Stimulated activated CD4-positive, alpha-beta T cell treated with anti-CD3 and anti-CD28 coated beads, TNF-alpha, amount 100 ng/mL, for 4 hours (primary cell): Measurements from ENCODE around the gene LAMB2.

Experiments used
- DNase-seq, 3 experiments: peaks; one replicate each; pipeline ENCODE4 v3.0.0-alpha.2; 2020; ENCODE audit warnings: low read depth in 3 of 3

LAMB2 gene

DNA sequence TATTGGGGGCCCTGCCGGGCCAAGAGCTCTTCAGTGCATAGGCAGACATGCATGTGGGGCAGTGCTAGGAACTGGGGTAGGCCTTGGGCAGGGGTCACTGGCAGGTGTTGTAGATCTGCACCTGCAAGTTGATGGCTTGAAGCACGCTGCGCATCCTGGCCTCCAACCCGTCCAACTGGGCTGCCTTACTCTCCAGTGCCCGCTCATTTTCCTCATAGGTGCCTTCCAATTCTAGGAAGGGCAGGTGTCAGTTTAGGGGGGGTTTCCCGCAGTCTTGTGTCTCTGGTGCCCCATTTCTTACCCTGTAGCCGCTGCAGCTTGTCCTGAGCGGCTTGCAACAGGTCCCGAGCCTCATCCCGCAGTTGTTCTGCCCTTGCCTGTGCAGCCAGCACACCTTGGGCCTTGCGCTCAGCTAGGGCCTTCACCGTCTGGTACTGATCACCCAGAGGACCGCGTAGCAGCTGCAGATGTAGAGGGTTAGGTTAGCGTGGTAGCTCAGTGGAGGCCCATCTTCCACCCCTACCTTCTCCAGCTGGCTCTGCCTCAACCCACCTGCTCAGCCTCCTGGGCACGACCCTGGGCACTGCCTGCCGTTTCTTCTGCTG lies 11.6 kb downstream of the LAMB2 start:
- no peak for DNase-seq

DNA sequence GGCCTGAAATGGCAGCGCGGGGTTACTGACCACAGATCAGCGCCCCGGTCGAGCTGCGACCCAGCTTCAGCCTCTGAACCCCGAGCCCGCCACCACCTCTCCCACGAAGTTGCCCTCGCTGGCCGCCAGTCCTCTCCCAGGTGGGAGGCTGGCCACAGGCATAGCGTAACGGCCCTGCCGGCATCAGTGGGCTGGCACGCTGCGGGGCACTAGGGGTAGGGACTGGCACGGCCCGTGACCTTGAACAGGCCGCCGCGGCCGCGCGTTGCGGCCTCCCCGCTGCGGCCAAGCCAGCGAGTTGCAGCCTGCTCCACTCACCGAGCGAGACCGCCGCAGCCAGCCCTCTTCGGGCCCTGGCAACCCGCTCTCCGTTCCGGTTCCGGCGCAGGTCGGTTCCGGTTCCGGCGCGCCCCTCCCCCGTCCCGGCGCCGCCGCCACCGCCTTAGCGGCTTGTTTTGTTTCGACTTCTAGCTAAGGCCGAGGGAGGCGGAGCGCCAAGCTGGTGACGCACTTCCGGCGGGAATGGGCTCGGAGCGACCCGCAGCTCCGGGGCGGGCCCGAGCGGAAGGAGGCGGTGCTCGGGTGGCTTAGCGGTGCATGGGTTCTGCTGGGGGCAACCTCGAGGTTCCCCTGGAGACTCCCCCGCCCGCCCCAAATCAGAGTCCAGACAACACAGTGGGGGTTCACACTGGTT lies 12.3 kb downstream of the LAMB2 start, which contains the start of gene USP19:
TSS of gene USP19 (minus strand) at position 386 of the 694 bp plus-strand sequence. CDS start 1,678 bp downstream, outside the sequence.
- peak; percentile 86 to 91 (median 90) for DNase-seq

DNA sequence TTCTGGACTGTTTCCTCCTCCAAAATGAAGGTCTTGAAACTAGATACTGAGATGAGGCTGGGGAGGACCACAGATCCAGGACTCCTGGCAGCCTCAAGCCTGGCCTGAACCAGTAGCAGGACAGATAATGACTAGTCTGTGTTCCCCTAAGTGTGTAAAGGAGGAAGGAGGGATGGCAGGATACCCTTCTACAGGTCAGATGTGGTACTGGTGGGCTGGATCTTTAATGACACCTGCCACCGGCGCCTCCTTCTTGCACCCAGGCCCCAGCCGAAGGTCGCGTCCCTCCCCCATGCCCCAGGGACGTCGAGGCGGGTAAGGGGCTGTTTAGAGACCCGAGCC lies 12.8 kb downstream of the LAMB2 start:
- DNase-seq, result no peak

DNA sequence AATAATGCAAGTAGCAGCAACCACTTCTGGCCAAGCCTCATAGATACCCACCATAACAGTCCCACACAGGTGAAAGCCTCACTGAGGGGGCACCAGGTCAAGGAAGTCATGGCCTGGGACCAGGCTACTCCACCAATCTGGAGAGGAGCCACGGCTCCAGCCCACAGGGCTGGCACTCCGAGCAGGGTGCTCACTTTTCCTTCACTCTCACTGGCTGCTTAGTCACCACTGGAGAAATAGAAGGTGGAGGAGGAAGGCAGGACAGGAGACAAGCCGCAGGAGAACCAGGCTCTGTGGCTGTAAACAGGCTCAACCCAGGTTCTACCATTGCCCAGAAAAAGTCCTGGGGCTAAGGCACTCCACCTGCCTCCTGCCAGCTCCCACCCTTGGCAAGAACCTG lies 13.4 kb downstream of the LAMB2 start:
- no peak for DNase-seq

DNA sequence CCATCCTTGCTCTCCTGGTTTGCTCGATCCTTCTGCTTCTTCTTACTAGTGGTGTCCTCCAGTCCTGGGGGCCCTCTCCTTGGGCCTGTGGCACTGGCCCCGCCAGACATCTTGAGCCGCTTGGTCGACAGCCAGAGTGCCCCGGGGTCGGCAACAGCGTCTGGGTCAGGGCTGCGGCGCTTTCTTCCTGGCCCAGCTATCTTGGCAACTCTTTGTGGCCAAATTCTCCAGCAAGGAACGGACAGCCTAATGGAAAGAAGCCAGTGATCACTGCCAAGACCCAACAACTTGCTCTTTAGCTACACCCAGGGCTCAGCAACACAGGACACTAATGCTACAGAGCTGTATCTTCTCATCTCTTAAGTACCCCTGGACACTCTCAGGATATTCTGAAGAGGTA lies 13.8 kb downstream of the LAMB2 start:
- DNase-seq, result no peak

DNA sequence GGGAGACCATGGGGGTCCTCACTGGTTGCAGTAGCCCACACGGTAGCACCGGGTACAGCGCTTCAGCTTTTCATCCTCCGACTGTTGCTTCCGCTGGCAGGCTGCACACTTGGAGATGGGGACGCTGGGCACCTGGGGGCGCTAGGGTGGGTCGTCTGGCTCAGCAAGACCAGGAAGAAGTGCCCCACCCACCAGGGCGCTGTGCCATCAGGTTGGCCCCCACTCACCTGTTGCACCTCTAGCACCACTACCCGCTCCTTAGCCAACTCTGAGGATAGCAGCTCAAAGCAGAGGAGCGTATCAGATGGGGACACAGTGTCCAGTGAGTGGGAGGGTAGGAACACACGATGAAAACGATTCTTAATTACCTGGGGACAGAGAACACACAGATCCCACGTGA lies 20.6 kb downstream of the LAMB2 start:
- no peak for DNase-seq

DNA sequence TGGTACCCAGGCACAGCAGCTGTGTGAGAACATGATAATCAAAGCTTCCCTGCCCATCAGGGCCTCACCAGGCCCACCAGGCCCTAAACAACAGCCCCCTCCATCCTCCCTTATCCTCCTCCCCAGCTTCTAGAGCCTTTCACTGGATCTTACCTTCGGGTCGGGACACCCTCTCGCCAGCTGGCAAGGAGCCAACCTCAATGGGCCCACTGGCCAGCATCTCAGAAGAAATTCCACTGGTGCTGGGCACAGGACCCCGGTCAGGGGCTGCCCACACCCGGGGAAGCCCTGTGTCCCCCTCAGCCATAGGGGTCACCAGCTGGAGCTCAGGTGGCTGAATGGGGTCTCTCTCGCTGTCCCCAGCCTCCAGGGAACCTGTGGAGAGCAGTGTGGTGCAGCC lies 21.5 kb downstream of the LAMB2 start:
- no peak for DNase-seq

DNA sequence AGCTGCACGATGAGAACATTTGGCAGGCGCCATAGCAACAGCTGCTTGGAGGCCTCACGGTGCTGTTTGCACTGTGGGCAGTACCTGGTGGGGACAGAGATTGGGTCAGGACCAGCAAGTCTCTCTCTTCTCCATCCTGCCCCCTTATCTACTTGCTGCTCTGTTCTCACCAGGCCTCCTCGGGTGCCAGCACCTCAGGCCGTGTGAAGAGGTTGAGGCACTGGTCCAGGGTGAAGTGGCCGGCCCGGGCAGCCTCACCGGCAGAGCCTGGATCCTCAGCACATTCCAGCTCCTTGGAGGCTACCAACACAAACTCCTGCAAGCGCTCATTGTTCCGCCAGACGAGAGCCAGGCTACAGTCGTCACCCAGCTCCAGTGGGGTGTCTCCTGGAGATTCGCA lies 22.1 kb downstream of the LAMB2 start:
- DNase-seq, result no peak

DNA sequence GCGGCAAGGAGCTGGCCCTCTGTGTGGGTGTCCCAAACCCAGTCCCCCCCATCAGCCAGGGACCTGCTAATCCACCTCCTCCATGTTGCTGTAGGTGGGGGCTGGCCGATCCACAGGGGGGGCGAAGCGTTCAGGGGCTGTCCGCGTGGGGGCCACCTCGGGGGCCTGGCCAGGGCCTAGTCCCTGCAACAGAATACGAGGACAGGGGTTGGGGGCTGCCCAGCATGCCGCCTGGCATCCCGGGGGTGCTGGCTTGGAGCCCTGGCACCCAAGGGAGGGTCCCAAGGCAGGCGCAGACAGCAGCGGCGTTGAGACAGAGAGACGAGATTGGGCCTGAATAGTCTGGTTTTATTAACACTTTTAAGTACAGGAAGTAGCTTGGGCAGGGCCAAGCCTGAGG lies 24.5 kb downstream of the LAMB2 start:
- no peak for DNase-seq

DNA sequence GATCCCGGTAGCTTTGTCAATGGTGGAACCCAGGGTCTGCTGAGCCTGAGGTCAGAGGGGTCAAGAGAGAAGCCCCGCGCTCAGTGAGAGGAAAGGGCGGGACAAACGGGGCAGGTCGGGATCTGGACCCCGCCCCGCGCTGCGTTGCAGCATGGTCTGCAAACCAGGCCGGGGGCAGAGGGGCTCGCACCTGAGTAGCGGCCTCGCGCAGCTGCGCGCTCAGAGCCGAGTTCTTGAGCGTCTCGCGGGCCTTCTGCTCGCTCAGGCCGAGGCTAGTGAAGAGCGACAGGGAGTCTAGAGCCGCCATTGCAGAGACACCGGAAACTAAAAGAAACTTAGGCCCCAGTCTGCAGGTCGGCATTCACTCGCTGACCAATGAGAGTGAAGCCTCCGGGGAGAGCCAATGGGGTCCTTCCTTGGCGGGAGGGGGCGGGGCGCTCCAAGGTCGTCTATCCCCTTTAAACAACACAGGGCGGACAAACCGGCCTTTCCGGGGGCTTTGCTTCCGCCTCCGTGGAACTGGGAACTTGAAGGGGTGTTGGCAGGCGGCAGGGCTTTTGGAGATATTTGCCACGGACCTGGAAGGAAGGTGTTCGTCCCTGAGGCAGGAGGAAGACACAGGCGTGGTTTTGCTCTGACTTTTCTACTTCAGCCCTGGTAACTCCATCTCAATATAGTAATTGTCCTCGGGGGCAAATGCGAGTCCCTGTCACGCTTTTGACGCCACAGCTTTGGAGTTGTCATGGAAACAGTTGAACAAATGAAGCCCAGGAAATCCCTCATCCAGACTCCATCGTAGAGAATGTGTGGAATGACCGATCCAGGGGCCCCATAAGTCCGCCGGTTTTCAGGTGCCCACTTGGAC lies 28.2 kb downstream of the LAMB2 start, which contains the start of gene QARS1:
TSS of gene QARS1 (minus strand) at position 331 of the 865 bp plus-strand sequence. CDS start at position 307, 24 bp downstream.
- DNase-seq, result peak; percentile 73 to 75 (median 73)

DNA sequence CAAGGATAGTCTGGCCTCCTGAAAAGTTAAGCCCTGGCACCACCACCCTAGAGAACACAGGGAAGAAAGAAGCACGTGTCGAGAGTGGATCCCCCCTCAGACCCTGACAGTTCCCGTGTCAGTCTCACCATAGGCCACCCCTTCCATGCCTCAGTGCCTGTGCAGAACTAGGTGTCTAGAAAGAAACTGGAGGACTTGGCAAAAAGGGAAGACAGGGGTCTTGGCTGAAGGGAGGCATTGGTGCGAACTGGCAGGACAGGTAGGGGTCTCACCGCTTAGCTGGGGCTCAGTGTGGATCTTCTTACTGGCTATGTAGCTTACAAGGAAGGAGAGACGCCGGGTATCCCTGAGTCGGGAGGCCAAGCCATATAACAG lies 28.8 kb downstream of the LAMB2 start:
- DNase-seq, result peak in 1 of 3 experiments; percentile 7

DNA sequence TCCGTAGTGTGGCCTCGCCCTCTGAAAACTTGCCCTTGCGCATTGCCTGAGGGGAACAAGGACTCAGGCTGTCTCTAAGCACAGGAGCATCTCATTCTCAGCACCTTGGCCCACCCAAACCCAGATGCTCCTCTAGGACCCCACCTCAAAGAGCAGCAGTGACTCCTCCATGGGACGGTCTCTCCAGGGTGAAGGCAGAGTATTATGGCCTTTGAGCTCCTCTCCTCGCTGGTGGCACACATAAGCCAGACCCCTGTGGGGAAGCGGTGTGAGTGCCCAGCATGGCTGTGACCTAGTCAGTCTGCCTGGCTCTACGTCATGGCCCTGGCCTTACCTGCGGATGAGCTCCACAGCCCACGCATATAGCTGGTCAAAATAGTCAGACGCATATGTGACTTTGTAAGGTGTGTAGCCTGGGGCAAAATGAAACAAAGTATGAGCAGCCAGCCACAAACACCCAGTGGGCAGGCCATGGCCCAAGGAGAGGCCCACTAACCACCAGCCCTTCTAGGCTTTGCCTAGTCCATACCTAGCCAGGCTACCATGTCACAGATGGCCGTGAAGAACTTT lies 32.7 kb downstream of the LAMB2 start:
- no peak for DNase-seq

DNA sequence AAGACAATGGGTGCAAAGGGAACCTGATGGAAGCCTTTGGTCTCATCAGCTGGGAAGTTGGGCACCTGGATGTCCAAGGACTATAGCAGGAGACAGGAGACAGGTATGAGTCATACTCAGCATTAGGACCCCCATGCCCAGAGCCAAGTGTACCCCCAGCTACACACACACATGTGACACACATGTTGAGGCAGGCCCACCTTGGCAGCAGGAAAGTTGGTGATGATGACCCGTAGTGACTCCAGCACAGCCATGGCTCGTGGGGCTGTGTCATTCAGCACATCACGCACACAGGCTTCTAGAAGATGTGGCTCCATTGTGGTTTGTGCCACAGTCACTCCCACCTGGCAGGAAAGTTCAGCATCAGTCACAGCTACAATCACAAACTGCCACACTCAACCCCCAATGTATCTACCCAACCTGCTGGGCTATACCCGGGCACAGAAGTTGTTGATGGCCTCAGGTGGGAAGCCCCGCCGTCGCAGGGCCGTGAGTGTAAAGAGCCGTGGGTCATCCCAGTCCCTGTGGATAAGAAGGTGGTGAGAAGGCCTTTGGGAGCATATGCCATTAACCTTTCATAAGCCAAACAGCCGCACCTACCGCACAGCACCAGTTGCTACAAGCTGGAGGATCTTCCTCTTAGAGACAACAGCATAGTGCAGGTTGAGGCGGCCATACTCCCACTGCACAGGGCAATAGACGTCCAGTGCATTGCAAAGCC lies 33.8 kb downstream of the LAMB2 start:
- DNase-seq, result no peak

DNA sequence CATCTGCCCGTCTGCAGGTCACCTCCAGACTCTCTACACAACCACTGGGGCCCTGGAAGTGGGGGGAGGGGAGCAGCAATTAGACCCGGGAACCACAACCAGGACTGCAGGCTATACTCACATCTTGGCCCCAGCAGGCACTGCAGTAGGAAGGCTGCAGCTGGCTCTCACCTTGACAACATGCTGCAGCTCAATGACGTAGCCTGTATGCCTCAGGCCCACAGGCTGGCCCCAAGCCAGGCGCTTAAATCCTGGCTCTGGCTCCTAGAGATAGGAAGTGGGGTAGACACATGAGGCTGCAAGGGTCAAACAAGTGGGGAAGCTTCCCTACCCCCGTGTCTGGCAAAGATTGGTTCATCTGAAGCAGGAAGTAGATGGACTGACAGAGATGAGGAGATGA lies 34.4 kb downstream of the LAMB2 start:
- no peak for DNase-seq

DNA sequence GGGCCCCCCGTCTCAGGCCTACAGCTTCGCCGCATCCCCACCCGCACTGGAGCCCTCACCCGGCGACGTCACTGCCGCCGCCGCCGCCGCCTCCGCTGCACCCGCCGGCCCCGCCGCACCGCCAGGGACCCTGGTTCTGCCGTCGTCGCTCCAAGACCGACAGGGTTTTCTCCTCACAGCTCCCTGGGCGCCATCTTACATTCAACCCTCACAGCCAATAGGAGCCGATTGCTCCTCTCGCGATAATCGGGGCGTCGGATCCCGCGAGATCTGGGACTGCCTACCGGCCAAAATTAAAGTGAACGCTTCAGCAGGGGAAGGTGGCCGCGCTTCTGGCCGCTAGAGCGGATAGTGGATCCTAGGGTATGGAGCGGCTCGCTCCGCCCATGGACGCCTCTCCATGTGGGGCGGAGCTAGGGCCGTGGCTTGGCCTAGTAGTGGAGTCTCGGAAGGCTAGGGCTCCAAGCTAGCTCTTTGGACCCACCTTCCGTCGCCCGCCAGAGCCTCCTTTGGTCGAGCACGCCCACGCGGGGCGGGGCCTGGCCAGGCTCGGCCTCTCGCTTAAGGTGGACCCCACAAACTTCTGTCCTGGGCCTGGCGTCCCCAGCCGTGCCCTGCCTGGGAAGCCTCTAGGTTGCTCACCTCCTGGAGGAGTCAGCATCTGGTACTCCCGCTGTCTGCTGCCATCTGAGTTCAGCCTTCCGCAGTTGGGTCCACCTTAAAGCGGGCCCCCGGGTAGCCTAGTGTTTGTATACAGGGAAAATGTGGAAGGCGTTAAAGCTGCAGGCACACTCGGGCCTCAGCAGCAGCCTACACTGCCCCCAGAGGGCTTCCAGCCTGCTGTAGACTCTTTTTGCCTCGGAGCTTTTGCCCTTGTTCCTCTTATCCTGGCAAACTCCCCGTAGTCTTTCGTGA lies 38.7 kb downstream of the LAMB2 start, which contains the start of gene QRICH1:
TSS of gene QRICH1 (minus strand) at position 219 of the 915 bp plus-strand sequence. CDS start 17,054 bp downstream, outside the sequence.
- peak; percentile 92 to 93 (median 93) for DNase-seq

DNA sequence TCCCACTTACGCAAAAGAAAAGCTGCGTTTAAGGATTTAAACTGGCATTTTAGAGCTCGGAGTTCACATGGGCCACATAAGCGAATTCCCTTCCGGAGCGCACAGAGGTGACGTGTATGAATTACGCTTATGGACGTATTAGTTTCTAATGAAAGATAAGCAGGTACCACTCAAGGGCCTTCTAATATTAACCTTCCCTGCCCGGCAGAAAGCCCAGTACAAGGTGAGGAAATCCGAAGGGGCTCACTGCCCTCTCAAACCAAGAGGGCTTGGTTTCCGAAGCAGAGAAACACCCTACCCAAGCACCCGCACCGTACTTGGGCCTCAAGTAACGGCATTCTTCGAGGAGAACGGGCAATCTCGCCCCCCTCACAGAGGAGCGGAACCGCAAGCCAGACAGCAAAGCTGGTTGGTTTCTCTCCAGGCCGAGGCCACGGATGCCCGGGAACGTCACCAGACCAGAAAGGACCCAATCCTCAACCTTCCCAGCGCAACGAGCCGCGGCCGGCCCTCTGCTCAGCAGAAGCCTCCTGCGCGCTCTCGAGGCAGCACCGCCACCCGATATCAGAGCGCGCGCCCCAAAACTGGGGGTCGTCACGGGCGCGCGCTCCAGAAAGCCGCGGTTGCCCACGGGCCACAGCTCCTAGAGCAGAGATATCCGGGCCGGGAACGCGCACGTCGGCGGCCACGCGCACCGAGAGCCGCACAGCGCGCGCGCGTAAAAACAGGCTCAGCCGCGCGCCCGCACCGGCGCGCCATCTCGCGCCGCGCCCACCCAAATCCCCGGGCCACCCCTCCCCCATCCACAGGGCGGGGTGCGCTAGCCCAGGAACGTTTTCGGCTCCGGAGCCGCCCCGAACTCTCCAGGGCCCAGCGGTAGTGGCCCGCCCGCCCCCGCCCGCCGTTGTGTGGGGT lies 39.7 kb downstream of the LAMB2 start:
- peak; percentile 53 to 65 (median 64) for DNase-seq

DNA sequence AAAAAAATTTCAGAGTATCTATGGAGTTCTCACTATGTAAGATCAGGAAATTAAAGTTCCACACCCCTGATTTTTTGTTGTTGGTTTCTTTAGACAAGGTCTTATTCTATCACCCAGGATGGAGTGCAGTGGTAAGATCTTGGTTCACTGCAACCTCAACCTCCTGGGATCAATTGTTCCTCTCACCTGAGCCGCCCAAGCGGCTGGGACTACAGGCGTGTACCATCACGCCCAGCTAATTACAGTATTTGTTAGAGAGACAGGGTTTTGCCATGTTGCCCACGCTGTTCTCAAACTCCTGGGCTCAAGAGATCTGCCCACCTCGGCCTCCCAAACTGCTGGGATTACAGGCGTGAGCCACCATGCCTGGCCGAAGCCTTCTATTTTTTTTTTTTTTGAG lies 51.4 kb downstream of the LAMB2 start:
- DNase-seq, result no peak

DNA sequence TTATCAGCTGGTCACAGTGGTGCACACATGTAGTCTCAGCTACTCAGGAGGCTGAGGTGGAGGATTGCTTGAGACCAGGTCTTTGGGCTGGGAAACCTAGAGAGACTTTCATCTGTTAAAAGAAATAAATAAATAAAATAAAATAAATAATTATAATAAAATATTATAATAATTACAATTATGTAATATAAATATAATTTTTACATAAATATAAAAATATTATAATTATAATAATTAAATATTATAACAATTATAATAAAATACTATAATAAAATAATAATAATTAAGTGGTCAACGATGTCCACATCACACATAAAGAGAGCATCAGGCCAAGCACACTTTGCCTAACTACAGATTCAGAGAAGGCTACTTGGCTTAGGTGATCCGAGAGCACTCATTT lies 53.6 kb downstream of the LAMB2 start:
- DNase-seq, result no peak

DNA sequence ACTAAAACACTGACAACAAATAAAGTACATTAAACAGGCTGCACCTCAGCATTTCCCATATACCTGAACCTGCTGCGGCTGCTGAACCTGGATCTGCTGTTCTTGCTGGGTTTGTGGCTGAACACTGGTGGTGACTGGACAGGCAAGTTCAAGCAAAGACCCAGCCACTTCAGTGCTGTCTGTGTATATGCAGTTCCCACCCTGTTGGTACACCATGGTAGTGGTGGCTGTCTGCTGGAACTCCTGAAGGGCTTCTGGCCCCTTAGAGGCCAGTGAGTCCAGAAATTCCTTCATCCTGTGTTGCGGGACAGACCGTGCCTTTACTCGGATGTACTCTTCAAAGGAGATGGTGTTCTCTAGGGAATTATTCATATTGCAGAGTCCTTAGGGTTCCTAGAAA lies 56.2 kb downstream of the LAMB2 start:
- DNase-seq, result no peak
